ENCODE results near the gene CMYA5. TPM values are rescaled to one million over a fixed set of nuclear protein-coding genes. Genes with fewer than 3 reads are reported as not detected.

Gene CMYA5
- total and polyA plus RNA-seq, 9 of the 15 experiments (the other 6 are each of a cell fraction or from before 2014, with no cell fraction given), result 0.18 to 1.1 (median 0.32) TPM

DNA sequence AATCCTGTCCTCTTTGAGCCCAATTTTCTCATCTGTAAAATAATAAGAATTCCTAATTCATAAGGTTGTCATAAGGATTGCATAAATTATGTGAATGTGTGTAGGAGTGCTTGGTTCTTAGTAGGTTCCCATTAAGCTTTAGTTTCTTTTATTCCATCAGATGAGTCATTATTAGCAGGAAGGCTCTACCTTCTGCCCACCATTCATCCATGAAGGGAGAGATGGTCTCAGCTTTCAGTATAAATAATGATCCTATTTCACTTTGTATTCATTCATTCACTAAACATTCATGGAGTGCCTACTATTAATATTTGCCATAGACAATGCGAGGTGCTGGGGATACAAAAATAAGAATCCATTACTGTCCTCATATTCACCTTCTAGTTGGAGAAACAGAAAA lies 3.0 kb downstream of the CMYA5 start:
- peaks cover 4% of the 10 kb centered on the region; the same call in 1 of the 3 replicates for H3K36me3 ChIP-seq (ENCODE audit: control insufficient read depth, insufficient read depth, low read length)
- H2AFZ ChIP-seq (ENCODE audit: low read depth, low read length), result no peak overlapping the region
- H3K27me3 ChIP-seq (ENCODE audit: control insufficient read depth in 2 of 2, insufficient read depth in 2 of 2, low read length in 2 of 2), result no peaks in the 10 kb centered on the region
- no peak overlapping the region for H3K27ac ChIP-seq (ENCODE audit: extremely low read depth, low read depth, low read length)
- intact Hi-C loops (cut with micrococcal nuclease) (loop anchor here (10.0 kb wide), 1 partner anchor 392 kb away; no protein-coding TSS in a partner anchor), in situ Hi-C loops (cut with MboI) (no loop called here)
- H3K4me1 ChIP-seq (replicated peaks in 1 of 2; ENCODE audit: control insufficient read depth in 2 of 2, insufficient read depth in 2 of 2, low read length in 2 of 2), result peaks cover 3 to 11% of the 10 kb centered on the region in 2 experiments; a peak in 4 of 5 replicates
- ChIA-PET CTCF (ENCODE audit: low intra/inter-chr PET ratio) (no interaction called here), POLR2A (no interaction called here)
- ATAC-seq (no peak), FAIRE-seq (no peak), DNase-seq (ENCODE audit: extremely low read depth in 1 of 4, low spot score in 3 of 4) (no peak)
- no peaks in the 10 kb centered on the region for H3K9me1 ChIP-seq (ENCODE audit: control insufficient read depth, insufficient read depth, low read length)
- TF ChIP-seq HNRNPUL1 (IDR thresholded peaks at IDR 0.05; ENCODE audit: low read length) (no peak), ZNF830 (CRISPR knock-in tag; IDR thresholded peaks at IDR 0.05) (no peak), POLR2G (IDR thresholded peaks at IDR 0.05; ENCODE audit: low read depth, low read length) (no peak), ZNF75A (CRISPR knock-in tag; IDR thresholded peaks at IDR 0.05) (no peak), E2F3 (CRISPR knock-in tag; IDR thresholded peaks at IDR 0.05) (no peak), TSC22D4 (tag; IDR thresholded peaks at IDR 0.05) (no peak), STAT5B (CRISPR knock-in tag; IDR thresholded peaks at IDR 0.05) (no peak)
- TF ChIP-seq, protein P1, sequence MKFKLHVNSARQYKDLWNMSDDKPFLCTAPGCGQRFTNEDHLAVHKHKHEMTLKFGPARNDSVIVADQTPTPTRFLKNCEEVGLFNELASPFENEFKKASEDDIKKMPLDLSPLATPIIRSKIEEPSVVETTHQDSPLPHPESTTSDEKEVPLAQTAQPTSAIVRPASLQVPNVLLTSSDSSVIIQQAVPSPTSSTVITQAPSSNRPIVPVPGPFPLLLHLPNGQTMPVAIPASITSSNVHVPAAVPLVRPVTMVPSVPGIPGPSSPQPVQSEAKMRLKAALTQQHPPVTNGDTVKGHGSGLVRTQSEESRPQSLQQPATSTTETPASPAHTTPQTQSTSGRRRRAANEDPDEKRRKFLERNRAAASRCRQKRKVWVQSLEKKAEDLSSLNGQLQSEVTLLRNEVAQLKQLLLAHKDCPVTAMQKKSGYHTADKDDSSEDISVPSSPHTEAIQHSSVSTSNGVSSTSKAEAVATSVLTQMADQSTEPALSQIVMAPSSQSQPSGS (CRISPR knock-in tag; IDR thresholded peaks at IDR 0.05), result no peak
- TF ChIP-seq, protein P2, sequence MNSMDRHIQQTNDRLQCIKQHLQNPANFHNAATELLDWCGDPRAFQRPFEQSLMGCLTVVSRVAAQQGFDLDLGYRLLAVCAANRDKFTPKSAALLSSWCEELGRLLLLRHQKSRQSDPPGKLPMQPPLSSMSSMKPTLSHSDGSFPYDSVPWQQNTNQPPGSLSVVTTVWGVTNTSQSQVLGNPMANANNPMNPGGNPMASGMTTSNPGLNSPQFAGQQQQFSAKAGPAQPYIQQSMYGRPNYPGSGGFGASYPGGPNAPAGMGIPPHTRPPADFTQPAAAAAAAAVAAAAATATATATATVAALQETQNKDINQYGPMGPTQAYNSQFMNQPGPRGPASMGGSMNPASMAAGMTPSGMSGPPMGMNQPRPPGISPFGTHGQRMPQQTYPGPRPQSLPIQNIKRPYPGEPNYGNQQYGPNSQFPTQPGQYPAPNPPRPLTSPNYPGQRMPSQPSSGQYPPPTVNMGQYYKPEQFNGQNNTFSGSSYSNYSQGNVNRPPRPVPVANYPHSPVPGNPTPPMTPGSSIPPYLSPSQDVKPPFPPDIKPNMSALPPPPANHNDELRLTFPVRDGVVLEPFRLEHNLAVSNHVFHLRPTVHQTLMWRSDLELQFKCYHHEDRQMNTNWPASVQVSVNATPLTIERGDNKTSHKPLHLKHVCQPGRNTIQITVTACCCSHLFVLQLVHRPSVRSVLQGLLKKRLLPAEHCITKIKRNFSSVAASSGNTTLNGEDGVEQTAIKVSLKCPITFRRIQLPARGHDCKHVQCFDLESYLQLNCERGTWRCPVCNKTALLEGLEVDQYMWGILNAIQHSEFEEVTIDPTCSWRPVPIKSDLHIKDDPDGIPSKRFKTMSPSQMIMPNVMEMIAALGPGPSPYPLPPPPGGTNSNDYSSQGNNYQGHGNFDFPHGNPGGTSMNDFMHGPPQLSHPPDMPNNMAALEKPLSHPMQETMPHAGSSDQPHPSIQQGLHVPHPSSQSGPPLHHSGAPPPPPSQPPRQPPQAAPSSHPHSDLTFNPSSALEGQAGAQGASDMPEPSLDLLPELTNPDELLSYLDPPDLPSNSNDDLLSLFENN (IDR thresholded peaks at IDR 0.05; ENCODE audit: low read depth in 2 of 2, low read length in 2 of 2), result no peak
- H3K79me2 ChIP-seq (ENCODE audit: control insufficient read depth, insufficient read depth, low read length), result no peaks in the 10 kb centered on the region
- no peak overlapping the region for H3K4me2 ChIP-seq (ENCODE audit: insufficient read depth, low read length)
- no TSS peak for BruUV-seq (replicated peaks)
- no peaks in the 10 kb centered on the region for H3K9me3 ChIP-seq (replicated peaks; ENCODE audit: control insufficient read depth, insufficient read depth, low read depth, low read length)
- no peak overlapping the region for H3K9ac ChIP-seq (ENCODE audit: insufficient read depth in 1 of 2, low read depth in 2 of 2, low read length in 2 of 2)
- WGBS (ENCODE audit: insufficient coverage, low coverage, missing lambda C conversion rate), result 93% methylated on average over 1 of the region's 1 CpG
- no peaks in the 10 kb centered on the region for H4K20me1 ChIP-seq (replicated peaks; ENCODE audit: control insufficient read depth, insufficient read depth, low read length)
- no peak overlapping the region for H3K4me3 ChIP-seq

Measured in K562 (cell line).